ENCODE results near the gene COX17. TPM values are rescaled to one million over a fixed set of nuclear protein-coding genes. Genes with fewer than 3 reads are reported as not detected.

The COX17 gene
- total RNA-seq, 1 experiment from 2014 or later, result 51.6 TPM

- Histone ChIP-seq H3K4me1 (ENCODE audit: control insufficient read depth in 1 of 2, insufficient read depth in 2 of 2, low read length in 2 of 2) (no peaks in the 10 kb centered on the region), H3K27ac (ENCODE audit: low read depth, low read length) (no peak overlapping the region), H2AFZ (ENCODE audit: low read depth, low read length, poor library complexity, severe bottlenecking) (no peak overlapping the region), H3K9ac (ENCODE audit: low read length) (no peak overlapping the region), H3K4me2 (ENCODE audit: low read length) (no peak overlapping the region), H3K9me3 (ENCODE audit: control insufficient read depth in 1 of 2, insufficient read depth in 1 of 2, low read depth in 1 of 2, low read length in 2 of 2) (no peaks in the 10 kb centered on the region), H3K36me3 (ENCODE audit: control insufficient read depth in 1 of 2, insufficient read depth in 2 of 2, low read length in 2 of 2) (no peaks in the 10 kb centered on the region), H3K79me2 (ENCODE audit: insufficient read depth, low read length) (no peaks in the 10 kb centered on the region), H3K4me3 (replicated peaks in 1 of 2; ENCODE audit: low read depth in 1 of 2, low read length in 2 of 2) (no peak overlapping the region), H3K27me3 (ENCODE audit: insufficient read depth, low read length) (peaks cover 3% of the 10 kb centered on the region; the same call in 1 of the 2 replicates), H3K9me2 (ENCODE audit: insufficient read depth) (no peaks in the 10 kb centered on the region), H4K20me1 (ENCODE audit: insufficient read depth) (no peaks in the 10 kb centered on the region)
- no TSS peak for BruUV-seq (replicated peaks)
- CTCF ChIA-PET, result no interaction called here
- intact Hi-C loops (cut with micrococcal nuclease), result no loop called here
- RAD21 ChIA-PET (ENCODE audit: low non-redundant PET in 1 of 2, low total read pairs in 2 of 2, uncharacterized antibody in 2 of 2, unreplicated experiment in 2 of 2), result no interaction called here
- ATAC-seq, result no peak
- DNase-seq (ENCODE audit: low read depth, low spot score), result no peak
- TF ChIP-seq ELF1 (IDR thresholded peaks at IDR 0.05; ENCODE audit: borderline replicate concordance, low read depth) (no peak), ZBTB33 (IDR thresholded peaks at IDR 0.05; ENCODE audit: extremely low read depth, insufficient replicate concordance, low read length) (no peak), CBX3 (IDR thresholded peaks at IDR 0.05; ENCODE audit: low read depth) (no peak), EGR1 (IDR thresholded peaks at IDR 0.05; ENCODE audit: low read depth) (no peak), ZNF274 (IDR thresholded peaks at IDR 0.05; ENCODE audit: low read depth, low read length) (no peak)
- POLR2A ChIA-PET, result no interaction called here
Observed at GRCh38 chr3:119628816-119629445, 48.3 kb downstream of the COX17 start.

- H3K4me1 ChIP-seq (ENCODE audit: control insufficient read depth in 1 of 2, insufficient read depth in 2 of 2, low read length in 2 of 2), result no peaks in the 10 kb centered on the region
- H3K27me3 ChIP-seq (ENCODE audit: insufficient read depth, low read length), result peaks cover 3% of the 10 kb centered on the region; the same call in 1 of the 2 replicates
- H3K9me2 ChIP-seq (ENCODE audit: insufficient read depth), result no peaks in the 10 kb centered on the region
- RAD21 ChIA-PET (ENCODE audit: low non-redundant PET in 1 of 2, low total read pairs in 2 of 2, uncharacterized antibody in 2 of 2, unreplicated experiment in 2 of 2), result no interaction called here
- no peak overlapping the region for H3K4me2 ChIP-seq (ENCODE audit: low read length)
- ATAC-seq, result no peak
- POLR2A ChIA-PET, result no interaction called here
- no peaks in the 10 kb centered on the region for H3K36me3 ChIP-seq (ENCODE audit: control insufficient read depth in 1 of 2, insufficient read depth in 2 of 2, low read length in 2 of 2)
- no peaks in the 10 kb centered on the region for H4K20me1 ChIP-seq (ENCODE audit: insufficient read depth)
- no peaks in the 10 kb centered on the region for H3K9me3 ChIP-seq (ENCODE audit: control insufficient read depth in 1 of 2, insufficient read depth in 1 of 2, low read depth in 1 of 2, low read length in 2 of 2)
- no peak overlapping the region for H3K27ac ChIP-seq (ENCODE audit: low read depth, low read length)
- no peaks in the 10 kb centered on the region for H3K79me2 ChIP-seq (ENCODE audit: insufficient read depth, low read length)
- no peak overlapping the region for H3K4me3 ChIP-seq (replicated peaks in 1 of 2; ENCODE audit: low read depth in 1 of 2, low read length in 2 of 2)
- H2AFZ ChIP-seq (ENCODE audit: low read depth, low read length, poor library complexity, severe bottlenecking), result no peak overlapping the region
- H3K9ac ChIP-seq (ENCODE audit: low read length), result no peak overlapping the region
- intact Hi-C loops (cut with micrococcal nuclease), result no loop called here
- BruUV-seq (replicated peaks), result no TSS peak
- no peak for DNase-seq (ENCODE audit: low read depth, low spot score)
- CTCF ChIA-PET, result no interaction called here
- TF ChIP-seq ATF3 (IDR thresholded peaks at IDR 0.05), result no peak
- TF ChIP-seq EZH2 (IDR thresholded peaks at IDR 0.05), result no peak
- TF ChIP-seq YY1 (IDR thresholded peaks at IDR 0.05; ENCODE audit: extremely low read depth, insufficient replicate concordance, low read depth, low read length), result no peak
- no peak for TF ChIP-seq FOSL1 (IDR thresholded peaks at IDR 0.05; ENCODE audit: low read depth)
- TF ChIP-seq ELF1 (IDR thresholded peaks at IDR 0.05; ENCODE audit: borderline replicate concordance, low read depth), result no peak
- no peak for TF ChIP-seq ZFX (IDR thresholded peaks at IDR 0.05)
- TF ChIP-seq TCF7L2 (IDR thresholded peaks at IDR 0.05; ENCODE audit: borderline replicate concordance, extremely low read depth, insufficient read depth, insufficient read length), result no peak
- TF ChIP-seq POLR2A (IDR thresholded peaks at IDR 0.05; ENCODE audit: borderline replicate concordance, extremely low read depth, insufficient read depth, insufficient read length), result no peak
- TF ChIP-seq EGR1 (IDR thresholded peaks at IDR 0.05; ENCODE audit: low read depth), result no peak
- no peak for TF ChIP-seq SIN3A (IDR thresholded peaks at IDR 0.05; ENCODE audit: low read depth)
- TF ChIP-seq ZBTB33 (IDR thresholded peaks at IDR 0.05; ENCODE audit: extremely low read depth, insufficient replicate concordance, low read length), result no peak
Observed at GRCh38 chr3:119628390-119628789, 48.8 kb downstream of the COX17 start.
